Fibroblast of skin of back (primary cell): ENCODE data around the gene RANGRF.
A peak's percentile ranks its signal among the peaks of the same experiment; 100 is the strongest.

Experiments used
- DNase-seq: peaks from one replicate; pipeline ENCODE4 v3.0.0-alpha.2; 2013

The RANGRF gene

DNA sequence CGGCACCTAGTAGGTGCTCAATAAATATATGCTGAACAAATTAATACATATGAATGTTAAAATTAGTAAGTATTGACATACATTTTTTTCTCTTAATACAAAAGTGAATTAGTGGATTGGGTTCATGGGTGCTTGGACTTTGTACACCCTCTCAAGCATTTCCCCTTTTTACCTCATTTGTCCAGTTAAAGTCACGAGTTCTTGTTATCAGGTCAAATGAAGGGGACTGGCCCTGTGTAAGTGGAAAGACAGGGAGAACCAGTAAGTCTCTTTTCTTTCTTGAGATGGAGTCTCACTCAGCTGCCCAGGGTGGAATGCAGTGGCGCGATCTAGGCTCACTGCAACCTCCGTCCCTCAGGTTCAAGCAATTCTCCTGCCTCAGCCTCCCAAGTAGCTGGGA is 13.7 kb upstream of the RANGRF start:
- no peak for DNase-seq

DNA sequence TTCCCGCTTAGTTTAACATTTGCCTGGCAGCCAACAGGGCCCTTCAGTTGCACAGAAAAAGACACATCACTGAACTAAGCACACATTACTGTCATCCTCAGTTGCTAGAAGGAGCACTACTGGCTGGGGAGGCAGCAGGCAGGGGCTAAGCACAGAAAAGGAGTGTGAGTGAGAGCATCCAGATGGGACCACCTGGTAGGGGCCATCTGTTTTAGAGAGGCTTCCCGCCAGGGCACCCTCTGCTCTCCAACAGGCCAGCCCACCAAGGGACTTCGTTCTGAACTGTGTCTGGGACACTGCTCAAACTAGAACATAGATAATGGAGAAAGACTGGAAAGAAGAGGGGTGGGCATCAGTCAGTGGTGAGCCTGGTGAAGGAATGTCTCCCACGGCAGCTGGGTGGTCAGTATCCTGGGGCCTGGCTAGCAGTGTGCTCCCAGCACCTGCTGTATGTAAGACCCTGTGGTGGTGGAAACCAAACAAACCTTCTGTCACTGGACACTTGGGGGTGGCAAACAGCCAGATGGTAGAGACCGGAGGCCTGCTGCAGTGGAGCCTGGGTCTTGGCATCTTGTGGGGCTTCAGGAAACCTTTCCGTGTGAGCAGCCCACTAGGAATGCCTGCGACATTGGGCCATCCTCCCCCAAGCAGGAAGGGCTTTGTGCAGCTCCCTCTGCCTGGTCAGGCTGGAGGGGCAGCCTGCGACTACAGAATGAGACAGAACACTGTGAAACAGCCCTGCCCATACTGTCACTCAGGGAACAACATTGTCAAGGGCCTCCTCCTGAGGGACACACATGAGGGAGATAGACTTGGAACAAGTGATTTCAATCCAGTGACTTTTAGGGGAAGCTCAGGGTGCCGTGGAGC is 12.8 kb upstream of the RANGRF start:
- DNase-seq, result no peak

- DNase-seq, result no peak
Measured at GRCh38 chr17:8277317-8277716, 11.2 kb upstream of the RANGRF start.

DNA sequence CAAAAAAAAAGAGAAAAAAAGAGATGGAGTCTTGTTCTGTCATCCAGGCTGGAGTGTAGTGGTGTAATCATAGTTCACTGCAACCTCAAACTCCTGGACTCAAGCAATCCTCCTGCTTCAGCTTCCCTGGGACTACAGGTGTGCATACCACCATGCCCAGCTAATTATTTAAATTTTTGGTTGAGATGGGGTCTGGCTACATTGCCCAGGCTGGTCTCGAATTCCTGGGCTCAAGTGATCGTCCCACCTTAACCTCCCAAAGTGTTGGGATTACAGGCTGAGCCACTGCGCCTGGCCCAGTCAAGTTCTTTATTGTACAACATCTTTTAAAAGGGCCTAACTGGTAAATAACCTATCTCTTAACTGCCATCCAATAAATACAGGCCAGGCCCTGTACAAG is 6.1 kb upstream of the RANGRF start:
- DNase-seq, result no peak

GRCh38 chr17:8283356-8283755 is 5.1 kb upstream of the RANGRF start:
- DNase-seq, result no peak

GRCh38 chr17:8284126-8284525 is 4.3 kb upstream of the RANGRF start:
- no peak for DNase-seq

- DNase-seq, result no peak
Measured at GRCh38 chr17:8285270-8286181, 2.9 kb upstream of the RANGRF start.

DNA sequence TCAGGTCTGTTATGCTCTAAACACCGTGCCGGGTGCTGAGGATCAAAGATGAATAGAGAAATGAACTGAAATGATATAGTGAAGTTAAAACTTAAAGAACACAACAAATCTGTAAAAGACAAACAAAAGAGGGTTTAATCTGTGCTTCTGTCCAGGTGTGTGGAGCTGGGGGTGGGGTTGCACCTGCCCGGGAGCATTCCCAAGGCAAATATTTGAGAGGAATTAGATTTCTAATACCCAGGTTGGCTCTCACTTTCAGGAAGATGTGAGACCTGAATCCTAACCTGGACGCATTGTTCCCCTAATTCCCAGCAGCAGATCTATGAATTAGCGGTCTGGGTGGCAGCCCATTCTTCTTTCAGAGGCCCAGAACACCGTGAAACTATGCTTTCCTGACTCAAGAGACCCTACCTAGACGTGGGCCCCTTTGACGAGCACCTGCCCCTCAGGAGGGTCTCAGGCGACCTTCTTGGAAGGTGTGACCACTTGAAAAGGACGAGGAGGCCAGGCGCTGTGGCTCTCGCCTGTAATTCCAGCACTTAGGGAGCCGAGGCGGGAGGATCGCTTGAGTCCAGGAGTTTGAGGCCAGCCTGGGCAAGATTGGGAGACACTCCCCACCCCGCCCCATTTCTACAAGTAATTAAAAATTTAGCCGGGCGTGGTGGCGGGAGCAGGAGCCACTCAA is 677 bp upstream of the RANGRF start:
- peak; percentile 8 for DNase-seq

GRCh38 chr17:8289103-8289397 is 580 bp downstream of the RANGRF start:
- no peak for DNase-seq

- peak; percentile 25 for DNase-seq
Measured at GRCh38 chr17:8290043-8290442, 1.6 kb downstream of the RANGRF start.

DNA sequence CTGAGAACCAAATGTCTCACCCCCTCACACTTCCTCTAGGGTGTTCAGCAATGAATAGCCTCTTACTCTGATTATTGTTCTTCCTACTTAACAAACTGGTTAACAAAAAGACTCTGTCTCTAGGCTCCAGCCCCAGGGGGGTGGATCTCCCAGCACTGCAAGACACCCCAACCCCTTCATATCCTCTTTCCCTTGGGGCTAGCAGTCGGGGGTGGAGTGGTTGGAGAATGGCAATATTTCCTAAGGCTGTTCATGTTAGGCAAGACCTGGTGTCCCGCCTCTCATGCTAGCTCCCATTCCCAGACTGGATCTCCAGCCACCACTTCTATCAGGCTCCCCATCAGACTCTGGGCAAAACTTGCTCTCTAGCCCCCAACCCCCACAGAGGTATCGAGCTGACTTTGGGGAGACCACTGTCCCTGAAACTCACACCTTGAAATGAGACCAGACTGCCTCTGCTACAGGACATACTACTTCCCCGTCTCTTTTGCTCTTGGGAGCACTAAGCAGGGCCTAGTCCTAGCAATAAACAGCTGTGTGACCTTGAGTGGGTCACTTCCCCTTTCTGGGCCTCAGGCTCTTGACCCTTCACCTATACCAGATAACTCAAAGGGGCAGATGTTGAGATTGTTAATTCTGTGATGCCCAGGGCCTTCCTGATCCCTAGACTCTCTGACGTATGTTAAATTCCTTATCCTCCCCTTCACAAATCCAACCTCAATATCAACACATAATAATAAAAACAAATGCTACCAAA is 4.3 kb downstream of the RANGRF start:
- no peak for DNase-seq

DNA sequence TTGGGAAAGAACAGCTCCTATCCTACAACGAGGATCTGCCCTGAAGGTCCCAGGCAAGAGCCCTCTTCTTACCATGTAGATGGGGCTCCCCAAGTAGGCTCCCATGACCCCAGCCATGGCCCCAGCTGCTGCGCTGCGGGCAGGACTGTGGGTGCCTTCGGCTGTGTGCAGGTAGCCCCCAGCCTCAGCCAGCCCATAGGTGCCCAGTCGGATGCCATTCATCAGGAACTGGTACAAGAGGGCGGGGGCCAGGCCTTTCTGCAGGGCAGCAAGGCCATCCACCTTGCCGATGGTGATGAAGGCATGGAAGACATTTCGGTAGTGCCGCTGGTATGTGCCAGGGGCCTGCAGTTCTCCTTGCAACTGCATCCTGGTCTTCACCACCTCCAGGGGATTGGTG is 5.9 kb downstream of the RANGRF start:
- no peak for DNase-seq

DNA sequence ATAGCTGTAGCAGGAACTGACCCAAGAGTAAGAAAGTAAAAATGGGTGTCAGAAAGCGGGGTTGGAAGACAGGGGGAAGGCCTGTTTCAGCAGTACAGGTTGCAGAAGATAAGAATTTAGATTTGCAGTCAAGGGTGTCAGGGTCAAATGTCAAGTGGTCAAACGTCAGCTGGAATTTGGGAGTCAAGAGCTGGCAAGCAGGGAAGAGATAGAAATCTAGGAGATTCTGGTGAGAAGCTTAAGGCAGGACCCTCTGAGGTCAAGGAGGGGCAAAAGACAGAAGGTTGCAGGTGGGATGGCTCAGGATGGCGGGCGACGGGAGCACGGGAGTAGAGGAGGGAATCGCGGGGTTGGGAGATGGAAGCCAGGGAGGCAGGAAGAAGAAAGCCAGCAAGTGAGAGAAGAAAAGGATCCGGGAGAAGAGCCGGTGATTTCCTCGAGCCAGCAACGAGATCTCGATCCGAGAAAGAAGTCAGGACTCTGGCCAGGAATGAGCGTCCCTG is 6.4 kb downstream of the RANGRF start:
- no peak for DNase-seq

DNA sequence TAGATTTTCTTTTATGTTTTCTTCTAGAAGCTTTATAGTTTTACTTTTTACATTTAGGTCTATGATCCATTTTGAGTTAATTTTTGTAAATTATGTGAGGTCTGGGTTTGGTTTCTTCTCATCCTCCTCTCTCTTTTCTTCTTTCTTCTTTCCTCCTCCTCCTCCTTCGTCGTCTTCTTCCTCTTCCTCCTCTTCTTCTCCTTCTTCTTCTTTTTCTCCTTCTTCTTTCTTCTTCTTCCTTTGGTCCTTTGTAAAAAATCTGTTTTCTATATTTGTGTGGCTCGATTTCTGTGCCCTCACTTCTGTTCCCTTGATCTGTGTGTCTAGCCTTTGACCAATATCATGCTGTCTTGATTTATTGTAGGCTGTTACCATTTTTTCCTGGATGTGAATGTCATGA is 11.8 kb downstream of the RANGRF start:
- no peak for DNase-seq

- DNase-seq, result peak; percentile 70
Measured at GRCh38 chr17:8300627-8301242, 12.3 kb downstream of the RANGRF start.

DNA sequence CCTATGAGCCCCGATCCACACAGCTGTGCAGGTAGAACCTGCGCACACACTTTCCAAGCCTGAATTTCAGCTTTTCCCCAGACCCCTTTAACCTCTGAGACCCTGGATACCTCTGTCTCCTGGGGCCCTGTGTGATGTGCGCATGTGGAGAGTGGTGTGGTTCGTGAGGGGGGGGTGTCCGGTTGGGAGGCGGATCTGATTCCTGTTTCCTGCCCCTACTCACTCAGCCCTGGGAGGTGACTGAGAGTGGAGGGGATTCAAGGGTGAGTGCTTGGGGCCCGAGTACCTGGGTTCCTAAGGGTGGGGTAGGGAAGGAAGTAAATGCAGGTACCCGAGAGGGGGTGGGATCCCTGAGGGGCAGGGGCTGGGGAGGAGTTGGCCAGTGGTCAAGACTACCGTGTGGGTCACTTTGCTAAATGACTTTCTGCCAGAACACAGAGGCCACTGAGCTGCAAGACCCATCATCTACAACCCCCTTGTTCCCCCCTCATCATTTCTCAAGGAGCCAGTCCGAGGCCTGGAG is 22.2 kb downstream of the RANGRF start:
- DNase-seq, result no peak

DNA sequence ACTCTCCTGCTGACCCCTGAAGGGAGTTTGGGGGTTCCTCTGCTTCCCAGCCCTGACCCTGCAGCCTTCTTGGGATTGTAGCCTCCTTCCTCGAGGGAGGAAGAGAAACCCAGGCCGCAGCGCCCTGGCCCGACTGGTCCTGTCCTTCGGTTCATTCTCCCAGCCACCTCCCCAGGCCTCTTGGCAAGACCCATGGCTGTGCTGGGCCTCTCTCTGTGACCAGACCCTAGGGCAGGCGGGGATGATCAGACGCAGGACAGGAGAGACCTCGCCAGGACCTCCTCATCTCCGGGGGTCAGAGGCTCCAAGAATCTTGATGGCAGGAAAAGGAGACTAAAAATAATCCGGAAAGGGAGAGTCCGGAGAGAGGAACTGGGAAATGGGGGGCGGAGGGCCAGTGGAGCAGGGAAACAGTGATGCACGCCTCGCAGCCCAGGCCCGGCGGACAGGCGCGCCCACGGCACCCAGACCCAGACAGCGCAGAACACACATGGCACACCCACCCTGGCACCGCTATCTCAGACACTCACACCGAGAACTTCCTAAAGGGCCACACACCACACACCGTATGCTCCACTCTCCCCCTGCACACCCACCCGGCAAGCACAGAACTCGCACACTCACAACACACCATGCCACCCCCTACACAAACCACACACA is 22.8 kb downstream of the RANGRF start:
- no peak for DNase-seq

- DNase-seq, result no peak
Measured at GRCh38 chr17:8312251-8312650, 23.8 kb downstream of the RANGRF start.

DNA sequence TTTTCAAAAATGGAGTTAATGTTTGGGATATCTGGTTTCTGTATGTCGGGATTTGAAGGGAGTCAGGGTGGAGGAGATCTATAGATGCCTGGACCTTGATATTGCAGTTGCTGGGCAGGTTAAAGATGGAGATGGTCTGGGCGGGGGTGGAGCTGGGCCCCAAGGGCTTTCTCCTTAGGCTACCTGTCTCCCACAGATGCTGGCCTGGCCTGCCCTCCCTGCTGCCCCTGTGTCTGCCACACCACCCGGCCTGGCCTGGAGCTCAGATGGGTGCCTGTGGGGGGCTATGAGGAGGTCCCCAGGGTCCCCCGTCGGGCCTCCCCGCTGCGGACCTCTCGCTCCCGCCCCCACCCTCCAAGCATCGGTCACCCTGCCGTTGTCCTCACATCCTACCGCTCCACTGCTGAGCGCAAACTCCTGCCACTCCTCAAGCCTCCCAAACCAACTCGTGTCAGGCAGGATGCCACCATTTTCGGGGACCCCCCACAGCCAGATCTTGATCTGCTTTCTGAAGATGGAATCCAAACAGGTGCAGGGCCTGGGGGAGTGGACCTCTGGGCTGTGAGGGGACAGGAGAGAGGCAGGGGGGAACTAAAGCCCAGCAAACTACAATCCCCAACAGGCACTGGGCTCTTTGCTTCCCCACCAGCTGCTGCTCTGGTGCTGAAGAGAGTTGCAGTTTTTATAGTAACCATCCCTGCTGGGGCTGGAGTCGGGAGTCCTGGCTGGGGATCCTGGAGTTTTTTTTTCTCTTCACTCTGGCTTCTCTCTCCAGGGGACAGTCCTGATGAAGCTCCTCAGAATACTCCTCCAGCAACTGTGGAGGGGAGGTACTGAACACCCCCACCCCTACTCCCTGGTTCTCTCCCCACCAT is 24.5 kb downstream of the RANGRF start:
- DNase-seq, result no peak
